Breast epithelium (tissue), 3 donors: Measurements from ENCODE around the gene PPDPF.

ENCODE experiments used
- CTCF ChIP-seq, 3 donors: fragments of 450-650 bp; IDR thresholded peaks; one replicate each; pipeline ENCODE4 v1.5.1; 2016 to 2017; ENCODE audit warnings: antibody characterized with exemption in 3 of 3, mild to moderate bottlenecking in 3 of 3, moderate library complexity in 3 of 3
- POLR2A ChIP-seq: fragments of 450-650 bp; IDR thresholded peaks from one replicate; pipeline ENCODE4 v1.6.1; 2016; ENCODE audit warnings: antibody characterized with exemption, mild to moderate bottlenecking, moderate library complexity

GRCh38 chr20:63522091-63522868, 1.7 kb downstream of the PPDPF start:
- TF ChIP-seq CTCF (IDR thresholded peaks at IDR 0.05): no peak
- TF ChIP-seq POLR2A: no peak
